ENCODE results near the gene LMTK3. TPM values are rescaled to one million over a fixed set of nuclear protein-coding genes. Genes with fewer than 3 reads are reported as not detected.

The LMTK3 gene
- total RNA-seq, 1 donor from 2014 or later: 0.67 TPM

DNA sequence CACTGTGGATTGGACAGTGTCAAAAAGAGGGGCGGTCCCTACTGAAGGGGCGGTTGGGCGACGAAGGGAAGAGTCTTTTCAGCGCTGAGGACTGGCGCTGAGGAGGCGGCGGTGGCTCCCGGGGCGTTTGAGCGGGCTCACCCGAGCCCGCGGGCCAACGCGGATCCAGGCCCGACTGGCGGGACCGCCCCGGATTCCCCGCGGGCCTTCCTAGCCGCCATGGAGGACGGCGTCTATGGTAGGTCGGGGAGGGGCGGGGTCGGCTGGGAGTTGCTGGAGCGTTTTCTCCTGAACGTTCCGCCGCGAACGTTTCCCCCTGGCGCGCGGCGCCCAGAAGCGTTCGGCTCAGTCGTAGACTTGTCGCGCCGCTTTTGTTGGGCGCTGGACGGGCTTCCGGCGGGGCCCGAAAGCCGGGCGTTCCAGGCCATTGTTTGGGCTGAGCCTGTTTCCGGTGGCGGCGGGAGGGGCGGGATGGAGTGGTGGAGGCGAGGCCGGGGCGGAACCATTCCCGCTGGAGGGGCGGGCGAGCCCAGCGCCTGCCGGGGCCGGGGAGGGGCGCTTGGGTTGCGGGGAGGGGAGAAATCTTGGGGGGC is 42.2 kb downstream of the LMTK3 start, which contains the start of gene CYTH2:
CYTH2 (plus strand) TSS at position 81 of the 593 bp plus-strand sequence; CDS start at position 220, 139 bp downstream.
- no peaks in the 10 kb centered on the region for H3K9me3 Mint-ChIP-seq (ENCODE audit: low read depth)
- no peaks in the 10 kb centered on the region for H3K27me3 Mint-ChIP-seq (ENCODE audit: low read depth)
- H3K4me1 Mint-ChIP-seq (ENCODE audit: low read depth): peaks cover 28% of the 10 kb centered on the region
- peak within 1 kb of the TSS; percentile 97 for H3K27ac Mint-ChIP-seq (ENCODE audit: unreplicated experiment)
- TF ChIP-seq, protein P1, sequence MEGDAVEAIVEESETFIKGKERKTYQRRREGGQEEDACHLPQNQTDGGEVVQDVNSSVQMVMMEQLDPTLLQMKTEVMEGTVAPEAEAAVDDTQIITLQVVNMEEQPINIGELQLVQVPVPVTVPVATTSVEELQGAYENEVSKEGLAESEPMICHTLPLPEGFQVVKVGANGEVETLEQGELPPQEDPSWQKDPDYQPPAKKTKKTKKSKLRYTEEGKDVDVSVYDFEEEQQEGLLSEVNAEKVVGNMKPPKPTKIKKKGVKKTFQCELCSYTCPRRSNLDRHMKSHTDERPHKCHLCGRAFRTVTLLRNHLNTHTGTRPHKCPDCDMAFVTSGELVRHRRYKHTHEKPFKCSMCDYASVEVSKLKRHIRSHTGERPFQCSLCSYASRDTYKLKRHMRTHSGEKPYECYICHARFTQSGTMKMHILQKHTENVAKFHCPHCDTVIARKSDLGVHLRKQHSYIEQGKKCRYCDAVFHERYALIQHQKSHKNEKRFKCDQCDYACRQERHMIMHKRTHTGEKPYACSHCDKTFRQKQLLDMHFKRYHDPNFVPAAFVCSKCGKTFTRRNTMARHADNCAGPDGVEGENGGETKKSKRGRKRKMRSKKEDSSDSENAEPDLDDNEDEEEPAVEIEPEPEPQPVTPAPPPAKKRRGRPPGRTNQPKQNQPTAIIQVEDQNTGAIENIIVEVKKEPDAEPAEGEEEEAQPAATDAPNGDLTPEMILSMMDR (IDR thresholded peaks at IDR 0.05): peak; percentile 22
- peak within 1 kb of the TSS; percentile 82 for H3K4me3 Mint-ChIP-seq (ENCODE audit: unreplicated experiment)
- H3K36me3 Mint-ChIP-seq (ENCODE audit: low read depth): peaks cover 20% of the 10 kb centered on the region
- DNase-seq (ENCODE audit: low spot score): no peak

GRCh38 chr19:48468772-48469288 is 42.8 kb downstream of the LMTK3 start:
- H3K4me1 Mint-ChIP-seq (ENCODE audit: low read depth): peaks cover 27% of the 10 kb centered on the region

DNA sequence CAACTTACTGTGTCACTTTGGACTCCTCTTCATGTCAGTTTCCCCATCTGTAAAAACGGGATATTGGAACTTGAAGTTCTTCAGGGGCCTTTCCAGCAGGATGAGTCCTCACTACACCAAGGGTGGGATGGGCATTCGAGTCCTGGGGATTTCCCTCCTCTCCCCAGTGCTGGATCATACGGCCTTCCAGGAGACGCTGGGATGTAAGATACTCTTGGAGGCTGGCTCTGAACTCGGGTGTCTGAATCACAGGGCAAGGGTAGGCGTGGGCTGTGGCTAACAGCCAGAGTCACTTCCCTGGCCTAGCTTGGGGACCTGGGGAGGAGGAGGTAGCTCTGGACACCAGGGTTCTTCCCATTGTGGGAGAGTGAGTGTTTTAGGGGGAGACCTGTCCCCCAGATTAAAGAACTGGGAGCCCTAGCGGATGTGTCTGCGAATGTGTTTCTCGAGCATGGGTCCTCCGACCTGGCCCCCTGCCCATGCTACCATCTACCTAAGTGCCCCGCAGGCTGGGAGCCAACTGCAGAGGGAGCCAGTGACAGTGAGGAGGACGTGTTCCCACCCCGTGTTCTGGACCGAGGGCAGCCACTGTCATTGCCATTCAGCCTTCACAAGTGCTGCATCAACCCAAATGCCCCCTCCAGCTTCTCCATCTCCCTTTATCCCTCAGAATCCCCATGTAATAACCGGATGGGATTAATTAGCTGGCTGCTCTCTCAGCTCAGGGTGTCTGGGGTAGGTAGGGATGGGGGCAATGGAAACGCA is 44.9 kb downstream of the LMTK3 start:
- Mint-ChIP-seq H3K27me3 (ENCODE audit: low read depth) (no peaks in the 10 kb centered on the region), H3K4me1 (ENCODE audit: low read depth) (peaks cover 27% of the 10 kb centered on the region), H3K4me3 (ENCODE audit: unreplicated experiment) (no peak overlapping the region), H3K27ac (ENCODE audit: unreplicated experiment) (no peak overlapping the region), H3K36me3 (ENCODE audit: low read depth) (peaks cover 11% of the 10 kb centered on the region), H3K9me3 (ENCODE audit: low read depth) (no peaks in the 10 kb centered on the region)
- DNase-seq (ENCODE audit: low spot score): no peak
- TF ChIP-seq, protein P1 (IDR thresholded peaks at IDR 0.05): no peak

More at GRCh38 chr19:48468772-48469288, 42.8 kb downstream of the LMTK3 start:
- Mint-ChIP-seq H3K4me3 (ENCODE audit: unreplicated experiment) (peak overlapping the region; percentile 82), H3K36me3 (ENCODE audit: low read depth) (peaks cover 18% of the 10 kb centered on the region), H3K27me3 (ENCODE audit: low read depth) (no peaks in the 10 kb centered on the region), H3K27ac (ENCODE audit: unreplicated experiment) (peak overlapping the region; percentile 97), H3K9me3 (ENCODE audit: low read depth) (no peaks in the 10 kb centered on the region)
- peak; percentile 100 for DNase-seq (ENCODE audit: low spot score)
- TF ChIP-seq, protein P1 (IDR thresholded peaks at IDR 0.05): no peak

- H3K27ac Mint-ChIP-seq (ENCODE audit: unreplicated experiment): no peak overlapping the region
- peaks cover 15% of the 10 kb centered on the region for H3K4me1 Mint-ChIP-seq (ENCODE audit: low read depth)
- TF ChIP-seq, protein P1 (IDR thresholded peaks at IDR 0.05): no peak
- DNase-seq (ENCODE audit: low spot score): no peak
- peaks cover 4% of the 10 kb centered on the region for H3K36me3 Mint-ChIP-seq (ENCODE audit: low read depth)
- H3K27me3 Mint-ChIP-seq (ENCODE audit: low read depth): no peaks in the 10 kb centered on the region
- H3K9me3 Mint-ChIP-seq (ENCODE audit: low read depth): no peaks in the 10 kb centered on the region
- no peak overlapping the region for H3K4me3 Mint-ChIP-seq (ENCODE audit: unreplicated experiment)
These were observed 46.4 kb downstream of the LMTK3 start for GRCh38 chr19:48465215-48465614.

DNA sequence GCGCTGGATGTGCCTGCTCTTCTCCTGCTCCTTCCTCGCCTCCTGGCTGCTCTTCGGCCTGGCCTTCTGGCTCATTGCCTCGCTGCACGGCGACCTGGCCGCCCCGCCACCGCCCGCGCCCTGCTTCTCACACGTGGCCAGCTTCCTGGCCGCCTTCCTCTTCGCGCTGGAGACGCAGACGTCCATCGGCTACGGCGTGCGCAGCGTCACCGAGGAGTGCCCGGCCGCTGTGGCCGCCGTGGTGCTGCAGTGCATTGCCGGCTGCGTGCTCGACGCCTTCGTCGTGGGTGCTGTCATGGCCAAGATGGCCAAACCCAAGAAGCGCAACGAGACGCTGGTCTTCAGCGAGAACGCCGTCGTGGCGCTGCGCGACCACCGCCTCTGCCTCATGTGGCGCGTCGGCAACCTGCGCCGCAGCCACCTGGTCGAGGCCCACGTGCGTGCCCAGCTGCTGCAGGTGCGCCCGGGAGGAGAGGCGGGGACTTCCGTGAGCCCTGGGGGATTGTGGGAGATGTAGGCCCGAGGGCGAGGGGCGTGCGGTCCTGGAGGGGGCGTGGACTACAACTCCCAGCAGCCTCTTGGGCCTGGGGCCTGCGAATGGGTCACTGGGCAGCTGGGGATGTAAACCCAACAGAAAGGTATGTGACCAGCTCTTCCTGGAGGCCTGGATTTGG is 49.5 kb downstream of the LMTK3 start:
- no peak for DNase-seq (ENCODE audit: low spot score)
- no peaks in the 10 kb centered on the region for H3K9me3 Mint-ChIP-seq (ENCODE audit: low read depth)
- no peaks in the 10 kb centered on the region for H3K4me1 Mint-ChIP-seq (ENCODE audit: low read depth)

More for the DNA sequence above, 49.5 kb downstream of the LMTK3 start:
- no peak overlapping the region for H3K27ac Mint-ChIP-seq (ENCODE audit: unreplicated experiment)
- no peaks in the 10 kb centered on the region for H3K27me3 Mint-ChIP-seq (ENCODE audit: low read depth)
- H3K36me3 Mint-ChIP-seq (ENCODE audit: low read depth): peaks cover 5% of the 10 kb centered on the region
- TF ChIP-seq, protein P1 (IDR thresholded peaks at IDR 0.05): no peak
- no peak overlapping the region for H3K4me3 Mint-ChIP-seq (ENCODE audit: unreplicated experiment)

All from chondrocyte (in vitro differentiated cells).